ENCODE data around the gene OR2M5. TPM values are rescaled to one million over a fixed set of nuclear protein-coding genes. Genes with fewer than 3 reads are reported as not detected.

OR2M5 gene
- polyA plus RNA-seq, 4 donors = not detected

Other genes with a start within 250 kb of the OR2M5 start
- gene OR2W3, start 249.6 kb upstream of the OR2M5 start, polyA plus RNA-seq (ENCODE audit: insufficient read length in 4 of 4) = 1 to 10 TPM in 1 of 4 donors, under 1 TPM in 2, not detected in 1; 0.23 to 1.3 (median 0.37) TPM
- gene OR2T8, start 224.9 kb upstream of the OR2M5 start, polyA plus RNA-seq (ENCODE audit: insufficient read length in 4 of 4) = not detected
- gene OR2AJ1, start 220.3 kb upstream of the OR2M5 start, polyA plus RNA-seq (ENCODE audit: insufficient read length in 4 of 4) = not detected
- not detected for gene OR2L8, start 196.3 kb upstream of the OR2M5 start, polyA plus RNA-seq (ENCODE audit: insufficient read length in 4 of 4)
- not detected for gene OR2AK2, start 179.9 kb upstream of the OR2M5 start, polyA plus RNA-seq (ENCODE audit: insufficient read length in 4 of 4)
- not detected for gene OR2L5, start 131.5 kb upstream of the OR2M5 start, polyA plus RNA-seq (ENCODE audit: insufficient read length in 4 of 4)
- gene OR2L2, start 115.1 kb upstream of the OR2M5 start, polyA plus RNA-seq (ENCODE audit: insufficient read length in 4 of 4) = under 1 TPM in 3 of 4 donors, not detected in 1; 0.06 to 0.13 (median 0.08) TPM
- not detected for gene OR2L3, start 98.3 kb upstream of the OR2M5 start, polyA plus RNA-seq (ENCODE audit: insufficient read length in 4 of 4)
- gene OR2L13, start 50.0 kb upstream of the OR2M5 start, polyA plus RNA-seq (ENCODE audit: insufficient read length in 4 of 4) = under 1 TPM in 1 of 4 donors, not detected in 3; 0.11 TPM
- gene OR2M2, start 29.7 kb downstream of the OR2M5 start, polyA plus RNA-seq (ENCODE audit: insufficient read length in 4 of 4) = not detected
- under 1 TPM; 0.01 to 0.05 (median 0.04) TPM for gene OR2M3, start 52.1 kb downstream of the OR2M5 start, polyA plus RNA-seq (ENCODE audit: insufficient read length in 4 of 4)
- gene OR2M4, start 86.3 kb downstream of the OR2M5 start, polyA plus RNA-seq (ENCODE audit: insufficient read length in 4 of 4) = under 1 TPM; 0.04 to 0.08 (median 0.04) TPM
- under 1 TPM in 1 of 4 donors, not detected in 3; 0.05 TPM for gene OR2T33, start 132.8 kb downstream of the OR2M5 start, polyA plus RNA-seq (ENCODE audit: insufficient read length in 4 of 4)
- gene OR2T12, start 158.3 kb downstream of the OR2M5 start, polyA plus RNA-seq (ENCODE audit: insufficient read length in 4 of 4) = under 1 TPM in 2 of 4 donors, not detected in 2; 0.05 to 0.06 TPM
- not detected for gene OR2M7, start 179.4 kb downstream of the OR2M5 start, polyA plus RNA-seq (ENCODE audit: insufficient read length in 4 of 4)
- not detected for gene OR14C36, start 203.6 kb downstream of the OR2M5 start, polyA plus RNA-seq (ENCODE audit: insufficient read length in 4 of 4)
- not detected for gene OR2T4, start 216.5 kb downstream of the OR2M5 start, polyA plus RNA-seq (ENCODE audit: insufficient read length in 4 of 4)
- gene OR2T6, start 230.6 kb downstream of the OR2M5 start, polyA plus RNA-seq (ENCODE audit: insufficient read length in 4 of 4) = under 1 TPM in 2 of 4 donors, not detected in 2; 0.11 TPM